Right ventricle myocardium inferior (tissue), 1 donor: ENCODE measurements around the gene MYO16. TPM values are rescaled to one million over a fixed set of nuclear protein-coding genes. Genes with fewer than 3 reads are reported as not detected.

ENCODE experiments used
- ATAC-seq: fragments of 200-7000 bp; cut with Tn5 transposase; one replicate; pipeline ENCODE4 v1.9.1; 2020; ENCODE audit warnings: mild to moderate bottlenecking, moderate library complexity
- DNase-seq: peaks from one replicate; pipeline ENCODE4 v3.0.0; 2021; ENCODE audit errors: missing footprints
- intact Hi-C: fragments of 100-400 bp; cut with DNase I; formaldehyde crosslinking; loops from one replicate; pipeline ENCODE4 v1.11.0; 2022
- total RNA-seq: library from RNA; stranded (reverse); fragmentation: NEBNext Ultra II Directional; extraction: Animal tissue kit (Norgen Biotek cat#: 25700); gene quantifications from one replicate; pipeline ENCODE4 v1.2.1, GENCODE V29; 2021
- donor health status: DM: no; HTN: yes; CAD: no; lungs with severe emphysema.

MYO16 gene
- total RNA-seq, 1 donor from 2014 or later: 1.4 TPM

DNA sequence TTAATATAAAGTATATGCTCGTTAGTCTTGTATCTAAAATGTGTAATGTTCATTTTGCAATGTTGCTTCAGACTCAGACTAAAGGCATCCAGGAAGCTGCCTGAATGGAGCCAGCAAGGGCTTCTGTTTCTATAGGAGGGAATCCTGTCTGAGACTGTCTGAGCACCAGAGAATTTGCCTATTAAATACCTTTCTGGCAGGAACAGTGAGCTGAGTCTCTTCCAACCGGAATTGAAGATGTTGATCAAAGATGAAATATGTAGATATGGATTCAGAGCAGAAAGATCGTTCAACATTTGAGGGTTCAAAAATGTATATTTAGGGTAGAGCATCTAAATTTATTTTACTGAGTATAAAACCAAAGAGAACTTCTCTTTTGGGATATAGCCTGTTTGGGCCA, 20.9 kb downstream of the MYO16 start:
- intact Hi-C loops: no loop called here
- no peak for DNase-seq
- ATAC-seq: no peak

DNA sequence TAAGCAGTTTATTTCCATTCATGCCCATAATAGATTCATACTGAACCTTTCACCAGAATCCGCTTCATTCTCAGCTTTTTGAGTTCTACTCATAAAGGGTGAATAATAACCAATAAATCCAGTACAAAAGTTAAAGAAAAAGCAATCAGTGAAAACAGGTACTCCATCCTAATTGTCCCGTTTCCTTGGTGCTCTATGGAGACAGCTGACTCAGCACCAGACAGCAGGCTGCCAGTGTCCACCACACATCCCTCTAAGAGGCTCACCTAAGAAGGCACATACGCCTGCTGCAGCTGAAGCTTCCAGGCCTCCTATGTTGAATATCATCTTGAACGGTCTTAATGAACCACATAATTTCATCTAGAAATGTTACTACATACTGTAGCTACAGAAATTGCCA, 27.3 kb downstream of the MYO16 start:
- ATAC-seq (no peak), DNase-seq (no peak)
- intact Hi-C loops: no loop called here

DNA sequence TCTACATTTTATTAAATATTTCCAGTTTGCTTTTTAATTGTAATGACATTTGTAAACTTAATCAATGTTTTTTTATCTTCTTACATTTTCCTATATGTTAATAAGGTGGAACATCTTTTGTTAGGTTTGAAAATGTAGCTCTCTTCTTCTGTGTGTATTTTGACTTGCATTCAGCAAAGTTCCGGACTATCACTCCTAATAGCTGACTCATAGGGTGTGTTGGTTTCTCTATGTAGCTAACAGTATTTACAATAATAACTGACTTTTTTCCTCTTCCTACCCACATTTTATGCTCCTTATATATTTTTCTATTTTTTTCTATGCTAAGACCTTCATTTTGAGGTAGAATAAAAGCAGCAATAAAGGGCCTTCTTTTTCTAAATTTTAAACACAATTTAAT, 28.1 kb downstream of the MYO16 start:
- intact Hi-C loops: no loop called here
- DNase-seq: no peak
- no peak for ATAC-seq

DNA sequence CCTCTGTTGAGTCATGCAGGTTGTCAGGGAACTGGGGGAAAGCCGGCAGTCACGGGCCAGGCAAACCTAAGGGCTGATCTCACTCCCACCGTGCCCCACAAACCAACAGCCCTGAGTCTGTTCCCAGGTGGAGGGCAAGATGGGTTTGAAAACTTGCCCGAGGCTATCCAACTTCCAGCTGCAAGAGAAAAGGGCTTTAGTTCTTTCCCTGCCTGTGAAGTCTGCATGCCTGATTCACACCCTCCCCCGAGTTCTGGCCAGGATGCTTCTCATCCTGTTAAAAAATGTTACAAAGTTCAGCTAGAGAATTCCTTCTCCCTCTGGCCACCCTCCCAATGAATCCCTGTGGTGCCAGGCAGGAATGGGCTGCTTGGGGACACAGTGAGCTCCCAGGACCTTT, 33.1 kb downstream of the MYO16 start:
- intact Hi-C loops: no loop called here
- no peak for ATAC-seq
- DNase-seq: no peak

DNA sequence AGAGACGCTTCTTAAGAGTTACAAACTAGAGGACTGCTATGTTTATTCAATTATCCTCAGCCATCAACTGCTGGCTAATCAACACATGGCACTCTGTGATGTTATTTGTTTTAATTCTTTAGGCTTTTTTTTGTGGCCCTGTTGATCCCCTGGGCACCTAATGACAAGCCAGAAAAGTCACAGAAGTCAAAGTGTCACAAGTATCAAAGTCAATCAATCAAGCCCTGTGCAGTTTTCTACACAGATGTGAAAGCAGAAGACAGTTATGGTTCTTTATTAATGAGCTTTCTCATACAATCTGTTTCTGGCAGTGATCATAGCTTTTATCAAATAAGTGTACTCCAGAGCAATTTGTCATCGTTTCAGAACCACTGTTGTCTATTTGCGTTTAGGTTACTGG, 34.3 kb downstream of the MYO16 start:
- intact Hi-C loops: no loop called here
- DNase-seq (no peak), ATAC-seq (no peak)

DNA sequence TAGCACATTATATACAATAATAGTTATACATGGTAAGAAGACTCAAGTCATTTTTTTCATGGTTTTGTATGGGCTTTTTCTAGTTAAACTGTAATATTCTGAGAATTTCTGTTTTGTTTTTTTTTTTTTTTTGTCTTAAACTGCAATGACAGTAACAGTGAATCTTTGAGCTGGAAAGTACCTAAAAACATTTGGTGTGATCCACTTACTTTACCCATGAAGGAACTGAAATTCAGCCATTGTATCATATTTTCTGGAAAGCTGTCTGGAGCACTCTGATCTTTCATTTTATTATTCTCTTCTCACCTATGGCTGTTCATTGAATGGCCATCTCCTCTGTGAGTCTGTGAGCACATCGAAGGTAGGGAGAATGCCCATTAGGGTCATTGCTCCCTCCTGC, 37.8 kb downstream of the MYO16 start:
- ATAC-seq (no peak), DNase-seq (no peak)
- intact Hi-C loops: no loop called here

DNA sequence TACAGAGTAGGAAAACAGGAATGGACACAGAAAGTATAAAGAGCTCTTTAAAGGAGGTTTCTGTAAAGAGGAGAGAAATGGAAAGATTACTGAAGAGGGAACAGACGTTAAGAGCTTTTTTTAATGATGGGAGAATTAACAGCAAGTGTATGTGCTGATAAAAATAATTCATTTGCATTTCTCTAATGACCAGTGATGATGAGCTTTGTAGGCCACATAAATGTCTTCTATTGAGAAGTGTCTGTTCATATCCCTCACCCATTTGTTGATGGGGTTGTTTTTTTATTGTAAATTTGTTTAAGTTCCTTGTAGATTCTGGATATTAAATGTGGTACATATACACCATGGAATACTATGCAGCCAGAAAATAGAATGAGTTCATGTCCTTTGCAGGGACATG, 40.0 kb downstream of the MYO16 start:
- intact Hi-C loops: no loop called here
- ATAC-seq (no peak), DNase-seq (no peak)

DNA sequence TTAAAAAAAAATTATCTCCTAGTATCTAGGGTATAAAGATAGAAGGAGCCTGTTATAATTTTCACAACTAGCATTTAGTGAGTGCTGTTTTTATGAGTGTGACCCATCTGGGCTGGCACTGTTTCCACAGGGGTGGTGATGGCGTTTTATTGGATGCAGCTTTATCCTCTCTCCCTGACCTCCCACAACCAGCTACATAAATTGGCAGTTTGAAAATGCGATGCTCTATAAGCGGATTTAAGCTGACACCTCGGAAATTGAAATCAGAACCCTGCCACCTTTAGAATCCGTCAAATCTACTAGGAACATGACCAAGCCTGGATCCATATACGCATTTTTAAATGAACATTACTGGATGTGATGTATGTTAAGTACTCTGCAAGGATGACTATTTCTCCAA, 44.9 kb downstream of the MYO16 start:
- no peak for ATAC-seq
- intact Hi-C loops: no loop called here
- DNase-seq: no peak

DNA sequence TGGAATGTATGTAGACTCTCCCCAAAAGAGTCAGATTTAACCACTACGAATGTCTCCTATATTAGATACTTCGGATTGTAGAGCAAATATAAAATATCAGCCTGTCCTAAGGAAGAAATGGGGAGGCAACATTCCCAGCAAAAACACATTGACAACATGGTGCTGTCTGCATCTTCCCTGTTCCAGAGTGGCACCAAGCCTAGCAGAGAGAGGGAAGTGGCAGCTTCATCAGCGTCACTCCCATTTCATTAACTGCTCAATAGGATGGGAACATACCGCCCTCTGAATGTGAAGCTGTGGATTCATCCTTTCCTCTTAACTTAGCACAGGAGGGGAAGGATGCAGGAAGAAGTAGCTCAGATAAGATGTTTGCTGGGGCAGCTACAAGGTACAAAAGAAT, 45.4 kb downstream of the MYO16 start:
- no peak for ATAC-seq
- DNase-seq: no peak
- intact Hi-C loops: no loop called here

DNA sequence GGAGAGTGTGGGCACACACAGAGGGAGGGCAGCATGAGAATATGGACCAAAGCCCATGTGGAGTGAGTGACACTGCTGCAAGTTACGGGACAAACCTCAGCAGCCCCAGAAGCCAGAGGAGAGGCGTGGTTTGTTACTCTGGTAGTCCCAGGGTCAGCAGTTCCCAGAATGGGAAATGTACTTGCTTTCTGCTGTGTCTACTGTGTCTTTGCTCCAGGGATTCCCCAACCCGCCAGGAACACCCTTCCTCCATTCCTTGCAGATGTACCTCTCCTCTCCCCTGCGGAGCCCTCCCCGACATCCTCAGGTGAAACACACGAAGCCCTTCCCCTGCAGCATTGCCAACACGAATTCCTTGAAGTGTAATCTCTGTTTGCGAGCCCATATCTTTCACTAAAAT, 47.2 kb downstream of the MYO16 start:
- DNase-seq (no peak), ATAC-seq (no peak)
- intact Hi-C loops: no loop called here

DNA sequence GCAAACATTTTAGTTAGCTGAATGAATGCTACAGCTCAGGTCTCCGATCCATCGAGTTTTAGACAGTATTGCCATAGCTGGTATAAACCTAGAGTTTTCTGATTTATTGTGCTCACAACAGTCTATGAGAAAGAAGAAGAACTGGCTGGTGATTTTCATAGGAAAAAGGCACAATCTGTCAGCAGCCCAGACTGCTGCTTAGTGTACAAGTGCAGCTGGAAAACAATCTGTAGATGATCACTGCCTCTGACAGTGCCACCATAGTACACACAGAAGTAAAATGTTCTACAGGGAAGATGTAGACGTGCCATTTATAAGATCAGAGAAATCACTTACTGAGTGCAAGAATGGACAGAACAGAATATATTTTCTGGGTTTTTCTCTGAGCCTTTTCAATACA, 48.4 kb downstream of the MYO16 start:
- DNase-seq (no peak), ATAC-seq (no peak)
- intact Hi-C loops: no loop called here

DNA sequence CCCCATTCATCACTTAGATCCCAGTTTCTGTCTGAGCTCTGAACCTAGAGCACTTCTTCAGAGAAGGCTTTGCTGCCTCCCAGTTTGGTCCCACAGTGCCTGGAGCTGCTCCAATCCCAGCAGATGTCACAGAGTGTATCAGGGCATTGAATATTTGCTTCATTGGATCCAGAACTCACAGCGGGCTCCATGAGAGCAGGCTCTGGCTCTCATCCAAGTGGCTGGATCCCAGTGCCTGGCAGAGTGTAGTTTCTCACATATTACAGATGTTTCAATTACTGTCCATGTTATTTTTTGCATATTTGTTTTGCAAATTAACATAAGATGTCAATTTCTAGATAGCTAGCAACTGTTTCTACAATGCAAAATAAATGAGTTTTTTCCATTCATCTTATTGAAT, 50.6 kb downstream of the MYO16 start:
- intact Hi-C loops: no loop called here
- no peak for DNase-seq
- no peak for ATAC-seq

DNA sequence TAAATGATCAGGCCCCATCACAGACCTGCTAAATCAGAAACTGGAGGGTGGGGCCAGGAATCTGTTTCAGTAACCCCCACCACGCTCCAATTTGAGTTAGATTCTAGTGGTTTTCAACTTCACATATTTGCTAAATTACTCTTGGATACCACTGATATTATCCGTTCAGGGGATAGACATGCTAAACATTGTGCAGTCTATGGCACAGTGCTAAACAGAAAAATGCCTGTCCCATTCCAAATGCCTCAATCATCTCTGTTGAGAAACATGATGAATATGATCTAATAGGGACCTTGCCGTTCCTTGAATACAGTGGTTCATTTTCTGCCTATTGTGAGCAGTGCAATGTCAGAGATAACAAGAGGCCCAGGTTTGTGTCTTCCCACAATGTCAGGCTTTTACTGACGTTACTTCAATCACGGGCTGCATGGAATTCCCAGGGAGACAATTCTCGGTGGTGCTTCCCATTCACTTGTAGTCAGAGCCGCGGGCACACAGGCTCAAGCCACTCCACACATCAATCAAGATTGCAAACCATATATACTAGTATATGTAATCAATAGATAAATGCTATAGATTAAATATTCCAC, 52.7 kb downstream of the MYO16 start:
- DNase-seq: no peak
- ATAC-seq: no peak
- intact Hi-C loops: no loop called here

DNA sequence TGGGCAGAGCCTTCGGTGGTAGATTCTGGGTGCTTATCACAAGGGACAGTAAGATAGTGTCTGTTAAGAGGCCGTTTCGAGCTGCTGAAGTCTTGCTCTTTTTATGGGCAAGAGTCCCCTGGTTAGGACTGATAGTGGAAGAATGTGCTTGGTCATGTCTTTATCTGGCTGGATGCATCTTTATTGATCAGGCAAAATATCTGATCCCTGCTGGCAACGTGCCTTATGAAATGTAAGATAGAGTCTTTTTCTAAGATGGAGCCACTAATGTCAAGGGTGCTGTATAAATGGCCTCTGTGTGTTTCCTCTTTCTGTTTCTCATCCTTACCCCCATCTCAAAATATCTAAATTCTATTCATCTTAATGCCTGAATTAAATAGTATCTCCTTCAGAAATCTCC, 53.3 kb downstream of the MYO16 start:
- intact Hi-C loops: no loop called here
- ATAC-seq (no peak), DNase-seq (no peak)

DNA sequence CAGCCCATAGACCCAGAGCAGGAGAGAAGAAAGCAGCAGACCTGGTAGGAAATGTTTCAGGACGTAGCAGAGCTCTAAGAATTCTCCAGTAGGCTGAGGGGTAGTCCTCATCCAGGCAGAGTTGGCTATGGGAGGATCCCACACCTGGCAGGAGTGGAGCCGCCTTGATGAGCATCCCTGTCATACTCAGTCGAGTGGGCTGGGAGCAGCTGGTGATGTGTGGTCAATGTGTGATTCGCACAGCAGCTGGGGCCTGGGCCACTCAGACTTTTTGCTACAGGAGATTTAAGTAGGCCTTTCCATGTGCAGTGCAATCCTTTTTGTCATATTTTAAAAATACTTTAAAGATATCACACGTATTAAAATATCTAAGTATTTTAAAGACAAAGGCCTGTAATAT, 56.6 kb downstream of the MYO16 start:
- DNase-seq (no peak), ATAC-seq (no peak)
- intact Hi-C loops: no loop called here

DNA sequence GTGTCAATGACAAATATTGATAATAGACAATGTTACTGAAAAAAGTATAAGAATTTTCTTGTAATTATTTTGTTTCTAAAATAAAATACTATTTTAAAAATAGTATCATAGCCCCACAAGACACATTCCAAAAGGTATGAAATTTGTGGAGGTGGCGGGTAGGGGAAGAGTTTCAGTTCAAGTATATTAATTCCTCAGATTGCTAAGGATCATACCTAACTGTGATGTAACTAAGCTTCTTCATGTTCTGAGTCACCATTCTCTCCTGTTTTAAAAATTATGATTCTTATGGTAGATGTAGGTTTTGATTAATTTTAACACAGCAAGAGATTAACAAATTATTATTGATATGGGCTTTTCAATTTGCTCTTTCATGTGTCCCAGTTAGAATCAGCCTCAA, 61.3 kb downstream of the MYO16 start:
- intact Hi-C loops: no loop called here
- no peak for ATAC-seq
- DNase-seq: no peak

DNA sequence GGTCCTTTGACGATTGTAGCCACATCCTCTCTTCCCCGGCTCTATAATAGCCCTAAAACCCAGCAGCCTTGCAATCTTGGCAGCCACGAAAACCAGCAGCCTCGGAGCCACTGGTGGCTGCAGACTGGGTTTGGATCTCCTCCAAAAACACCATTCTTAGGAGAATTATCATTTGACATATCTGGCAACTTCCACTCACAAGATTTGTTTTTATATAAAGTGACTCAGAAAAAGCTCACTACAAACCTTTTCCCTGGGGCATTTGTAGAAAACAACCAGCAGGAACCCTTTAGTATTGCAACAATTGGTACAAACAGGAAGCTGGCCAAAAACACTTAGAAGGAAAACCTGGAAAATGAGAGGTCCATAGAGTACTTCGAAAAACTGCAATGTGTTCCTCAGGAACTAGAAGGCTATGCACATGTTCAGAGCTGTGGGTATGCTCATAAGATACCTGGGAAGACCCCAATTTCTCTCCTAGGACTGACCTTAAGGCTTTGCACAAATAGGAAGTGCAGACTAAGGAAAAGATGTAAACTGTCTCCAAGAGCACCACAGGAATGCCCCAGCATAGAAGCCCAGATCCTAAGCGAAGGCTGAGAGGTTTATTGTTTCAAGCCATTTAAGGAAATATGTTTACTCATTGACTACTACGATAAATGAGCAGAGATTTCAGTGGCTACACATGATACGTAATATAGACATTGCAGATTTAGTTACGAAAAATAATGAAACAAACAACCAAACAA, 71.2 kb downstream of the MYO16 start:
- DNase-seq (no peak), ATAC-seq (no peak)
- intact Hi-C loops: no loop called here

DNA sequence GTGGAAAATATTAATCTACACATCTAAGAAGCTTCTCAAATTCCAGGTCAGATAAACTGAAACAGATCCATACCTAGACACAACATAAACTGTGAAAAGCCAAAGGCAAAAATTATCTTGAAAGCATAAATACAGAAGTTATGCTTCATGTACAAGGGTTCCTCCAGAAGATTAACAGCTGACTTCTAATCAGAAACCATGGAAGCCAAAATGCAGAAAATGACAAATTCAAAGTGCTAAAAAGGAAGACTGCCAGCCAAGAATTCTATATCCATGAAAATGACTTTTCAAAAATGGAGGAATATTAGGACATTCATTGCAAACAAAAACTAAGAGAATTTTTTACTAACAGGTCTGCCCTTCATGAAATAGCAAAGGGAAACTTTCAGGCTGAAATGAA, 72.8 kb downstream of the MYO16 start:
- ATAC-seq: no peak
- DNase-seq: no peak
- intact Hi-C loops: no loop called here

DNA sequence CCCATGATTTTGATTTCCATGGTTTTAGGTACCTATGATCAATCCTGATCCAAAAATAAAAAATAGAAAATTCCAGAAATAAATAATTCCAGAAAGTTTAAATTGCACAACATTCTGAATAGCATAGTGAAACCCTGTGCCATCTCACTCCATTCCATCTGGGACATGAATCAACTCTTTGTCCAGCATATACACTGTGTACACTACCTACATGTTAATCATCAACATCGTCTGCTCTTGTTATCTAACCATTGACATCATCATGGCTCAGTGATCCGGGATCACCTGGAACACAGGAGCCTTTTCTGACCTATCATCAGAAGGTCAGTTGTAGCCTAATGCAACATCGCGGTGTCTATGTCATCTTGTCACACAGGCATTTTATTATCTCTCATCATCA, 75.6 kb downstream of the MYO16 start:
- intact Hi-C loops: no loop called here
- no peak for ATAC-seq
- no peak for DNase-seq

DNA sequence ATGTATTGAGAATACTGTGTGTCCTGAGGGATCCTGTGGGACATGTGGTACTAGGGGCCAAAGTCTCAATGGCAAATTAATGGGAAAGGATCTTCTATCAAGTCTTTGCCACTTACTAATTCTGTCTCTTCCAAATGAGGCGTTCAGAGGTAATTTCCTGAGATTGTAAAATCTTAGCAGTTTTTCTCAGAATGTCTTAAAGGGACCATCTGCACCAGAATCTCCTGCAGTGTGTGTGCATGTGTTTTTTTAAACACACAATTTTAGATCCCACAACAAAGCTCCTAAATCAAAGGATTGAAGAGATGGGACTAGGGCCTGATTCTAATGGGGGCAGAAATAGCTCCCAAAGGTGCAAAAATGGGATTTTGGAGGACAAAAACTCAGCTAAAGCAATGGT, 78.2 kb downstream of the MYO16 start:
- intact Hi-C loops: no loop called here
- DNase-seq: no peak
- ATAC-seq: no peak

DNA sequence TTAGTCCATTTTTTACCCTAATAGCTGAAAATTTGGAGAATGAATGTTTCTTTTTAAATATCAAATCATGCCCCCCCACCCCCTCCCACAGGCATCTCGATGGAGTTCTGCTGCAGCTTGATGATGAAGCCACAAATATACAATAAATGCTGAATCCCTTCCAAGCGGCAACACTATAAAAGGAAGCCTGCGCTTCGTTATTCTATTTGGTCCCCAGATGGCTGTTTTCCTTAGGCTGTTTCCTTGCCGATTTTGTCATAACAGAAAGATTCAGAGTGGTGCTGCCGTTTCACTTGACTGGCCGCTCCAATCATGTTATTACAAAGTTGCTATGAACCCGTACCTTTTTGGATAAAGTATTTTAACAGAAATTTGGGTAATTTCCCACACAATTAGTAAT, 79.5 kb downstream of the MYO16 start:
- intact Hi-C loops: no loop called here

More for the DNA sequence above, 79.5 kb downstream of the MYO16 start:
- DNase-seq (no peak), ATAC-seq (no peak)
